Activated CD8-positive, alpha-beta memory T cell treated with anti-CD3 and anti-CD28 coated beads, Interleukin-2, amount 50 U/mL, for 1 hour (primary cell): Measurements from ENCODE around the gene ZNF33A.
"Not testable (repeated sequence)": the region's sequence is repeated elsewhere in the genome, so short reads cannot be mapped to it uniquely, and the experiment has no call there.

Experiments
- DNase-seq: peaks from one replicate; pipeline ENCODE4 v3.0.0-alpha.2; 2020; ENCODE audit errors: extremely low read depth

Gene ZNF33A

DNA sequence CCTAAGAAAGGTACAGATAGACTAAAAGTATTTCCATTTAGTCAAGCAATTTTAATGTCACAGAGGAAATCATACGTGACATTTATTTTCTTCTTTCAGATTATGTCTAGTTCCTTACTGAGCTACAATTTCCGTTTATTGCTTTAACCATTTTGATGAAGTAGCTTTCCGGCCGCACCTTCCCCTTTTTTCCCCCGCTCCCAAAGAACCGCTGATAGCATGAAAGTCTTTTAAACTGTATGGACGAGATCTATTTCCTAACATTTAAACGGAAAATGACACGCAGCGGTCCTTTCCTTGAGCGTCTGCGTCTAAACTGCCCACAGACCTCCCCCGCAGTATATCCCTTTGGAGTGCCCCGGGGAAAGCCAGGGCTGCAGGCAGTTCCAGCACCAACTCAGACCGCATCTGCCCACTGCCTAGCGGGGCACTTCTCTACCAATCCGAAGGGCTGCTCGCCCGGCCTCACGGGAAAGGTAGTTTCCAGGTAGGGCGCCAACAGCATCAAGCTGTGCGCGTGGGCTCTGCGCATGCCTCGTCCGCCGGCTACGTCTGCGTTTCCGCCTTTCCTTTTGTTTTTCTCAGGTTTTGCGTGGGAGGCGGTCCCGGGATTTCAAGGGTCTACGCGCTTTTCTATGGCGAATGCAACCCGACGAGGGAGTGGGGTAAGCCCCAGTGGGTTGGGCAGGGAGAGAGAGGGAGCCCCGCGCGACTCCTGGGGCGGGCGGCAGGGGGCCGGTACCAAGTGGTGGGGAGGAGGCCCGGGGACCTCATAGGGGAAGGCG lies at the start of gene ZNF33A:
TSS of gene ZNF33A (plus strand) at position 557 of the 785 bp plus-strand sequence. CDS start 1,667 bp downstream, outside the sequence.
- DNase-seq = peak; percentile 84

GRCh38 chr10:37965006-37965405 lies 45.5 kb upstream of the ZNF33A start:
- no peak for DNase-seq

- DNase-seq = no peak
Measured at GRCh38 chr10:37972396-37972795, 38.1 kb upstream of the ZNF33A start.

DNA sequence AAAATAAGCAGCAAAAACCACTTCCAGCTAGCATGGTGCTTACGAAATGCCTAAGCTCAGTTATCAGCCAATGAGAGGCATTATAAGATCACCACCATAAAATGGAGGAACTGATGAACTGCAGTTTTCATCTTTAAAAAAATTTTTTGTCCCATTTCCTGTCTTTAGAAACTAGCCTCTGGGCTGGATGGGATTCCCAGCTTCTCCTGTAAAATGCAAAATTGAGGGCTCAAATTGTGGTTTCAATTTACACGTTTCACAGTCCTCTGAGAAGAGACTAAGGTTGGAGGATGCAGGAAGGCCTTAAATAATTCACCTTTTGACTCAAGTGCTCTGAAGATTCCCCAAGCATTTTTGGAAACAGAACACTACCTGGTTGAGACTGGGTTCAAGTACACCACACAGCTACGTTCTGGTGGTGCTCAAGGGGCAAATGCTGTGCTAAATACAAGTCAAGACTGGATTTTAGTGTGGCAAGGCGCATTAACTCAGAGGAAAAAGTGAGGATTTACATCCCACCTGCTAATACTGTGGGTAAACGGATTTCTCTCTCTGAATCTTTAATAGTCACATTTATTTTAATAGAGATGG lies 35.0 kb upstream of the ZNF33A start:
- no peak for DNase-seq

- DNase-seq = peak; percentile 98
Measured at GRCh38 chr10:37976091-37976879, 34.2 kb upstream of the ZNF33A start, which contains the start of gene ZNF25. TSS of gene ZNF25 (minus strand) at chr10:37976647. CDS start at chr10:37971722, 4,925 bp downstream.

- no peak for DNase-seq
Measured at GRCh38 chr10:37976880-37977203, 33.6 kb upstream of the ZNF33A start.

GRCh38 chr10:37991655-37992054 lies 18.8 kb upstream of the ZNF33A start:
- DNase-seq = no peak

GRCh38 chr10:37992083-37992482 lies 18.4 kb upstream of the ZNF33A start:
- no peak for DNase-seq

DNA sequence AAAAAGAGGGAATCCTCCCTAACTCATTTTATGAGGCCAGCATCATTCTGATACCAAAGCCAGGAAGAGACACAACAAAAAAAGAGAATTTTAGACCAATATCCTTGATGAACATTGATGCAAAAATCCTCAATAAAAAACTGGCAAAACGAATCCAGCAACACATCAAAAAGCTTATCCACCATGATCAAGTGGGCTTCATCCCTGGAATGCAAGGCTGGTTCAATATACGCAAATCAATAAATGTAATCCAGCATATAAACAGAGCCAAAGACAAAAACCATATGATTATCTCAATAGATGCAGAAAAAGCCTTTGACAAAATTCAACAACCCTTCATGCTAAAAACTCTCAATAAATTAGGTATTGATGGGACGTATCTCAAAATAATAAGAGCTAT lies 11.6 kb upstream of the ZNF33A start:
- not testable (repeated sequence) for DNase-seq

DNA sequence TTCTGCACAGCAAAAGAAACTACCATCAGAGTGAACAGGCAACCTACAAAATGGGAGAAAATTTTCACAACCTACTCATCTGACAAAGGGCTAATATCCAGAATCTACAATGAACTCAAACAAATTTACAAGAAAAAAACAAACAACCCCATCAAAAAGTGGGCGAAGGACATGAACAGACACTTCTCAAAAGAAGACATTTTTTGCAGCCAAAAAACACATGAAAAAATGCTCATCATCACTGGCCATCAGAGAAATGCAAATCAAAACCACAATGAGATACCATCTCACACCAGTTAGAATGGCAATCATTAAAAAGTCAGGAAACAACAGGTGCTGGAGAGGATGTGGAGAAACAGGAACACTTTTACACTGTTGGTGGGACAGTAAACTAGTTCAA lies 10.0 kb upstream of the ZNF33A start:
- DNase-seq = not testable (repeated sequence)

- DNase-seq = no peak
Measured at GRCh38 chr10:38003026-38003425, 7.4 kb upstream of the ZNF33A start.

- no peak for DNase-seq
Measured at GRCh38 chr10:38003588-38003987, 6.9 kb upstream of the ZNF33A start.

- no peak for DNase-seq
Measured at GRCh38 chr10:38007551-38007950, 2.9 kb upstream of the ZNF33A start.

DNA sequence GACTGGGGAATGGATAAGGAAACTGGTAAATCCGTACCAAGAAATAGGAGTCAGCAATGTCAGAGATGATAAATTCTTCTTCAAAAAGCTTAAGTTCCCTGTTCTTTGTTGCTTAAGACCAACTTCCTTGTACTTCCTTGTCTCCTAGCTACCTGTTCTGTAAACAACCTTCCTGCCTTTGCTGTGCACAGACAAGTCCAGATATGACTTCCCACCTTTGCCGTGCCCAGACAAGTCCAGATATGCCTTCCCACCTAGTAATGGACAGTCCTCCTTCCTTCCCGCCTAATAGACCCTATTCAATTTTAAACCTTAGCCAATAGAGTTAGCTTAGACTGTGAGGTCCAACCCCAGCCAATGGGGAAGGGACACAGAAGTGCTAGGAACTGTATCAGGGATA lies 2.5 kb upstream of the ZNF33A start:
- DNase-seq = no peak

DNA sequence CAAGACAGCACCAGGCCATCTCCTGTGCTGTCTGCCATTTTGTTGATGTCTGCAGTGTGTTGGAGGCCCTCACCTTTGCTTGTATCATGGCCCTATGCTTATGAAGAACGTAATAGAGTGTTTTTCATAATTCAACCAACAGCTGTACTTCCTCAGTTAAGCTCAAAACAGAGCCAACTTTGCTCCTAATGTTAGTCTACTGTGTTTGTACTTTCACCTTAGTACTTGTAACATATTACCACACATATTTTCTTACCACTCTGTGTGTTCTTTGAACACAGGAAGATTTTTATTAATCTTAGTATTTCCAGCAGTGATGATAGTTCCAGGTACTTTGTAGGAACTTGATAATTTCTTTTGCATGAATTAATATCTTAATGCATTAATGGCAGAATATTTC lies 5.9 kb downstream of the ZNF33A start:
- no peak for DNase-seq

DNA sequence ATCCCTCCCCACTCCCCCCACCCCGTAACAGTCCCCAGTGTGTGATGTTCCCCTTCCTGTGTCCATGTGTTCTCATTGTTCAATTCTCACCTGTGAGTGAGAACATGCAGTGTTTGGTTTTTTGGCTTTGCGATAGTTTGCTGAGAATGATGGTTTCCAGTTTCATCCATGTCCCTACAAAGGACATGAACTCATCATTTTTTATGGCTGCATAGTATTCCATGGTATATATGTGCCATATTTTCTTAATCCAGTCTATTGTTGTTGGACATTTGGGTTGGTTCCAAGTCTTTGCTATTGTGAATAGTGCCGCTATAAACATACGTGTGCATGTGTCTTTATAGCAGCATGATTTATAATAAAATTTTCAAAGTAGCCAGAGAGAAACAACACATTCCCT lies 8.6 kb downstream of the ZNF33A start:
- DNase-seq = not testable (repeated sequence)

DNA sequence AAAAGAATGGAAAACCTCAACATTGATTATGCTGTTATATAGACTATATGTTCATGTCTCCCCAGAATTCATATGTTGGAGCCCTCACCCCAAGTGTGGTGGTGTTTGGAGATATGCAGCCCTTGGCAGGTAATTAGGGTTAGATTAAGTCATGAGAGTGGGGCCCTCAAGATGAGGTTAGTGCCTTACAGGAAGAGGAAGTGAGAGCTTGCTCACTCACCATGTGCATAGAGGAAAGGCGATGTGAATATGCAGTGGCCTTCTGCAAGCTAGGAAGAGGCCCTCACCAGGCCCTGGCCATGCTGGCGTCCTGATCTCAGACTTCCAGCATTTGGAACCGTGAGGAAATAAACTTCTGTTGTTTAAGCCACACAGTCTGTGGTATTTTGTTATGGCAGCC lies 14.8 kb downstream of the ZNF33A start:
- DNase-seq = no peak

DNA sequence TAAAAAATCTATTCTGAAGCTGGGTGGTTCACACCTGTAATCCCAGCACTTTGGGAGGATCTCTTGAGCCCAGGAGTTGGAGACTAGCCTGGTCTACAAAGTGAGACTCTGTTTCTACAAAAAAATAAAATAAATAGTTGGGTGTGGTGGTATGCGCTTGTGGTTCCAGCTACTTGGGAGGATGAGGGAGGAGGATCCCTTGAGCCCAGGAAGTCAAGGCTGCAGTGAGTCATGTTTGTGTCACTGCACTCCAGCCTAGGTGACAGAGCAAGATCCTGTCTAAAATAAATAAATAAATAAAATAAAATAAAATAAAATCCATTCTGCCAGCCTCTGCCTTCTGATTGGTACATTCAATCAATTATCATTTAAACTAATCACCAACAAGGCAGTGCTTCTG lies 17.5 kb downstream of the ZNF33A start:
- no peak for DNase-seq

- DNase-seq = no peak
Measured at GRCh38 chr10:38032886-38033285, 22.4 kb downstream of the ZNF33A start.

DNA sequence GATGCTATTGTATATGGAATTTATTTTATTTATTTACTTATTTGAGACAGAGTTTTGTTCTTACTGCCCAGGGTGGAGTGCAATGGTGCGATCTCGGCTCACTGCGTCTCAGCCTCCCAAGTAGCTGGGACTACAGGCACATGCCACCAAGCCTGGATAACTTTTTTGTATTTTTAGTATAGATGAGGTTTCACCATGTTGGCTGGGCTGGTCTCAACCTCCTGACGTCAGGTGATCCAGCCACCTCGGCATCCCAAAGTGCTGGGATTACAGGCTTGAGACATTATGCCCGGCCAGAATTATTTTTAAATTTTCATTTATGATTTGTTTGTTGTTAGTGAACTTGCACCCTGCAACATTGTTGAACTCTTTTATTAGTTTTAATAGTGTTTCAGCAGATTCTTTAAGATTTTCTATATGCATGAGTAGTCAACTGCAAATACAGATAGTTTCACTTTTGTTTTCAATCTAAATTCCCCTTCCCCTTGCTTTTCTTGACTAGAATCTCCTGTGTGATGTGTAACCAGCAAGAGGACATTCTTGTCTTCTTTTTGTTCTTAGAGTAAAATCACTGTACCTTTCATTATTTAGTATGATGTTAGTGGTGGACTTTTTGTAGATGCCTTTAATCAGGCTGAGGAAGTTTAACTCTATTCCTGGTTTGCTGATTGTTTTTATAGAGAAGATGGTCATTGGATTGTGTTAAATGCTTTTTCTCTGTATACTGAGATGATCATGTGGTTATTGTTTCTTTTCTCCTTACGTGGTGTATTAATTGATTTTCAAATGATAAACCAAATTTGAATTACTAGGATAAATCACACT lies 27.8 kb downstream of the ZNF33A start:
- no peak for DNase-seq

DNA sequence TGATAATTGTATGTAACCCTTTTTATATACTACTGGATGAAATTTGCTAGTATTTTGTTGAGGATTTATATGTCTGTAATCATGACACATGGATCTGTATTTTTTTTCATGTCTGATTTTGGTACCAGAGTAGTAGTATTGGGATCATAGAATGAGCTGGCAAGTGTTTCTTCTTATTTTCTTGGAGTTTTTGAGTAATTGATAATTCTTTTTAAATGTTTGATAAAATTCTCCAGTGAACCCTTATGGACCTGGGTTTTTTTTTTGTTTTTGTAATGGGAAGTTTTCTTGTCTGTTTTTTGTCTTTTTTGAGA lies 28.4 kb downstream of the ZNF33A start:
- no peak for DNase-seq

DNA sequence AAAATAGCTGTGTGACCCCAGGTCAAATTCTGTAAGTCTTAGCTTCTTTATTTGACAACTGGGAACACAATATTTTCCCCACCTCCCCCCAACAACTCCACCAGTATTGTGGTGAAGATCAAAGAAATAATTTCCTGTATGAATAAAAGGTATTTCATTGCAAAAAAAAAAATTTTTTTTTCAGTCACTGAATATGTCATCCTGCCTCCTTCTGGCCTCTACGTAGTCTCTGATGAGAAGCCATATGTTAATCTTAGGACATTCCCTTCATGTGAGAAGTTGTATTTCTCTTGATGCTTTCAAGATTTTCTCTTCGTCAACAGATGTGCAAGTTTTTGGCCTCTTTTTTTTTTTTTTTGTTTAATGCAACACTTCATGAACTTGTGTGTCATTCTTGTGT lies 33.0 kb downstream of the ZNF33A start:
- no peak for DNase-seq
